ENCODE data around the gene GRK5.

DNA sequence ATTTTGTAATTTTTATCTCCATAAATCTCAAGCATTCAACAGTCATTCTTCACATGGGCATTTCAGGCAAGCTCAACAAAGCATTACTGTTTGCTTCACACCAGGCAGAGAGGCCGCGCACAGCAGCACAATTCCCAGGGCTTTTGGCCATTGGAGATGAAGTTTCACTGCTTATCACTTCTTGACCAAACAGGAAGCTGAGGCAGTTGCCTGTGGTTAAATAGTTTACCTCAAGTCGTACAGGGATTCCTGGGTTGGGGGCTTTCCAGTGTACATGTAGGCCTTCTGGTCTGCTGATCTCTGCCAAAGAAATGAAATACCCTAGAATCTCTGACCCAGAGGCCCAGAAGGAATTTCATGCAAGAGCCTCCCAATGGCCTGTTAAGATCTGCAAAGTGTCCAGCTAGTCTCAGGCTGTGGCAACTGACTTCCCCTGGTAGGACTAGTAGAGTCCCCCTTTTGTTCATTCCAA lies 17.5 kb upstream of the GRK5 start:
- TF ChIP-seq CTCF (IDR thresholded peaks at IDR 0.05; ENCODE audit: borderline replicate concordance, extremely low read depth, low read length, poor library complexity, severe bottlenecking), result no peak
- TF ChIP-seq EZH2 (IDR thresholded peaks at IDR 0.05; ENCODE audit: borderline replicate concordance, low read depth, low read length, severe bottlenecking), result no peak
